ENCODE measurements around the gene RACK1. TPM values are rescaled to one million over a fixed set of nuclear protein-coding genes. Genes with fewer than 3 reads are reported as not detected.

The RACK1 gene
- total and polyA plus RNA-seq, 2 of the 13 experiments (the other 11 are each of a cell fraction or from before 2014, with no cell fraction given) = 2,514 to 6,141 TPM

GRCh38 chr5:181221792-181222629 is 21.7 kb downstream of the RACK1 start (continued):
- TF ChIP-seq, protein P1, sequence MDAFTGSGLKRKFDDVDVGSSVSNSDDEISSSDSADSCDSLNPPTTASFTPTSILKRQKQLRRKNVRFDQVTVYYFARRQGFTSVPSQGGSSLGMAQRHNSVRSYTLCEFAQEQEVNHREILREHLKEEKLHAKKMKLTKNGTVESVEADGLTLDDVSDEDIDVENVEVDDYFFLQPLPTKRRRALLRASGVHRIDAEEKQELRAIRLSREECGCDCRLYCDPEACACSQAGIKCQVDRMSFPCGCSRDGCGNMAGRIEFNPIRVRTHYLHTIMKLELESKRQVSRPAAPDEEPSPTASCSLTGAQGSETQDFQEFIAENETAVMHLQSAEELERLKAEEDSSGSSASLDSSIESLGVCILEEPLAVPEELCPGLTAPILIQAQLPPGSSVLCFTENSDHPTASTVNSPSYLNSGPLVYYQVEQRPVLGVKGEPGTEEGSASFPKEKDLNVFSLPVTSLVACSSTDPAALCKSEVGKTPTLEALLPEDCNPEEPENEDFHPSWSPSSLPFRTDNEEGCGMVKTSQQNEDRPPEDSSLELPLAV (CRISPR knock-in tag; conservative IDR thresholded peaks at IDR 0.05; ENCODE audit: low read depth) = 0 out of 2 replicates have a peak, but pooled peaks have one; percentile 30
- no peak for TF ChIP-seq KMT2A (CRISPR knock-in tag; IDR thresholded peaks at IDR 0.05)
- 0 out of 2 replicates have a peak, but pooled peaks have one; percentile 42 for TF ChIP-seq MTF1 (CRISPR knock-in tag; IDR thresholded peaks at IDR 0.05)
- TF ChIP-seq NR2F1 (CRISPR knock-in tag; IDR thresholded peaks at IDR 0.05) = peak in 1 of 2 experiments; percentile 34; a peak in 1 of 4 replicates
- TF ChIP-seq KLF15 (CRISPR knock-in tag; IDR thresholded peaks at IDR 0.05; ENCODE audit: borderline replicate concordance) = peak; percentile 45; the same call in 1 of the 2 replicates
- TF ChIP-seq NPAS2 (CRISPR knock-in tag; IDR thresholded peaks at IDR 0.05; ENCODE audit: borderline replicate concordance) = no peak
- TF ChIP-seq GZF1 (CRISPR knock-in tag; IDR thresholded peaks at IDR 0.05) = no peak
- TF ChIP-seq ZNF577 (CRISPR knock-in tag; IDR thresholded peaks at IDR 0.05; ENCODE audit: borderline replicate concordance, low read depth) = no peak
- peak; percentile 49; the same call in 1 of the 2 replicates for TF ChIP-seq ZNF746 (CRISPR knock-in tag; IDR thresholded peaks at IDR 0.05)
- peak; percentile 62; the same call in 1 of the 2 replicates for TF ChIP-seq SIN3A (IDR thresholded peaks at IDR 0.05; ENCODE audit: borderline replicate concordance, low read depth, low read length)
- TF ChIP-seq ZNF549 (CRISPR knock-in tag; IDR thresholded peaks at IDR 0.05) = no peak
- no peak for TF ChIP-seq ZBED4 (CRISPR knock-in tag; IDR thresholded peaks at IDR 0.05; ENCODE audit: borderline replicate concordance)
- peak; percentile 39; the same call in 1 of the 2 replicates for TF ChIP-seq ARHGAP35 (CRISPR knock-in tag; IDR thresholded peaks at IDR 0.05; ENCODE audit: borderline replicate concordance)
- peak; percentile 9; the same call in 1 of the 2 replicates for TF ChIP-seq ATF3 (CRISPR knock-in tag; IDR thresholded peaks at IDR 0.05)
- no peak; the same call in 1 of the 2 replicates for TF ChIP-seq ZNF879 (CRISPR knock-in tag; IDR thresholded peaks at IDR 0.05)
- TF ChIP-seq NRL (CRISPR knock-in tag; IDR thresholded peaks at IDR 0.05; ENCODE audit: borderline replicate concordance) = peak; percentile 88; the same call in 1 of the 2 replicates
- no peak for TF ChIP-seq CEBPB (IDR thresholded peaks at IDR 0.05; ENCODE audit: borderline replicate concordance, low read depth, low read length)
- TF ChIP-seq ZNF468 (CRISPR knock-in tag; IDR thresholded peaks at IDR 0.05) = no peak; the same call in 1 of the 2 replicates
- no peak for TF ChIP-seq RBM22 (optimal IDR thresholded peaks at IDR 0.05; ENCODE audit: low read length)
- TF ChIP-seq ZNF639 (CRISPR knock-in tag; conservative IDR thresholded peaks at IDR 0.05) = peak; percentile 87
- no peak for TF ChIP-seq ZC3H4 (CRISPR knock-in tag; IDR thresholded peaks at IDR 0.05; ENCODE audit: borderline replicate concordance)

Data from HepG2 (cell line).